HepG2 (cell line): ENCODE measurements around the gene ACTRT2. TPM values are rescaled to one million over a fixed set of nuclear protein-coding genes. Genes with fewer than 3 reads are reported as not detected.

ENCODE experiments used
- ATAC-seq: fragments of 200-7000 bp; cut with Tn5 transposase; 3 replicates; pipeline ENCODE4 v1.9.1; 2020; ENCODE audit warnings: mild to moderate bottlenecking, moderate library complexity
- BruUV-seq: library from RNA; stranded (reverse); fragments of 400-500 nt; replicated peaks from 2 replicates; lab custom pipeline; 2021; lab: Mats Ljungman, UMichigan
- CTCF ChIA-PET: fragments of 300-600 bp; formaldehyde crosslinking; extraction: SDS; loops from one replicate; lab custom pipeline; 2021; ENCODE audit warnings: low total read pairs, inconsistent platforms, low intra/inter-chr PET ratio; lab: Yijun Ruan, JAX
- POLR2A ChIA-PET: fragments of 350-600 bp; sonication (Branson Sonifier 250); formaldehyde crosslinking; loops from one replicate; lab custom pipeline; 2020; ENCODE audit warnings: antibody characterized with exemption, inconsistent platforms; lab: Yijun Ruan, JAX
- DNase-seq: peaks from one replicate; pipeline ENCODE4 v3.0.0-alpha.2; 2015; ENCODE audit warnings: low spot score
- FAIRE-seq: peaks from 3 replicates; lab custom pipeline; 2011; peaks lifted over from hg19 to GRCh38; lab: Jason Lieb, UNC
- H2AFZ ChIP-seq: one replicate; pipeline ENCODE4 v1.6.1; 2011; ENCODE audit warnings: low read length, inconsistent platforms
- H3K27ac ChIP-seq: fragments of 300-600 bp; 3 replicates; pipeline ENCODE4 v1.8.0; 2011; ENCODE audit warnings: mixed run types, mild to moderate bottlenecking, mixed read lengths, low read length, inconsistent platforms; ENCODE audit not compliant: insufficient read depth; ENCODE audit errors: extremely low read length
- H3K27me3 ChIP-seq, 2 experiments: fragments of 200-600 bp in 1 of 2; 2 replicates in 1 of 2; 3 replicates in 1 of 2; pipeline versions ENCODE4 v1.6.0 to v1.8.0; 2011; ENCODE audit warnings: low read length in 2 of 2, mild to moderate bottlenecking in 2 of 2, moderate library complexity in 2 of 2, inconsistent platforms in 1 of 2; ENCODE audit not compliant: insufficient read depth in 2 of 2, control insufficient read depth in 1 of 2
- H3K36me3 ChIP-seq, 2 experiments: fragments of 200-600 bp in 1 of 2; replicated peaks in 1 of 2; 2 replicates in 1 of 2; 3 replicates in 1 of 2; pipeline versions ENCODE4 v1.5.1 to v1.8.0; 2011; ENCODE audit warnings: low read length in 2 of 2, inconsistent platforms in 1 of 2; ENCODE audit not compliant: insufficient read depth in 2 of 2, control insufficient read depth in 1 of 2
- H3K4me1 ChIP-seq: 2 replicates; pipeline ENCODE4 v1.5.1; 2012; ENCODE audit warnings: low read length, inconsistent platforms; ENCODE audit not compliant: insufficient read depth
- H3K4me2 ChIP-seq: 2 replicates; pipeline ENCODE4 v1.6.0; 2011; ENCODE audit warnings: low read depth, low read length, inconsistent platforms
- H3K4me3 ChIP-seq, 3 experiments: fragments of 200-600 bp in 1 of 3; sonication (generic), shearing (Covaris generic) in 1 of 3; replicated peaks in 1 of 3; 2 replicates each; pipeline ENCODE4 v1.5.1; 2011 to 2016; ENCODE audit warnings: low read length in 3 of 3, inconsistent platforms in 2 of 3, low read depth in 2 of 3, mild to moderate bottlenecking in 2 of 3, control low read depth in 1 of 3, mixed read lengths in 1 of 3; ENCODE audit not compliant: insufficient read depth in 1 of 3
- H3K79me2 ChIP-seq: one replicate; pipeline ENCODE4 v1.6.1; 2011; ENCODE audit warnings: low read length, inconsistent platforms; ENCODE audit not compliant: insufficient read depth
- H3K9ac ChIP-seq: 2 replicates; pipeline ENCODE4 v1.6.0; 2011; ENCODE audit warnings: mild to moderate bottlenecking, low read depth, low read length, inconsistent platforms; ENCODE audit not compliant: insufficient read depth
- H3K9me3 ChIP-seq: 2 replicates; pipeline ENCODE4 v1.5.1; 2012; ENCODE audit warnings: mild to moderate bottlenecking, low read length
- H4K20me1 ChIP-seq: 2 replicates; pipeline ENCODE4 v1.6.0; 2011; ENCODE audit warnings: inconsistent platforms, mild to moderate bottlenecking, low read length, moderate library complexity; ENCODE audit not compliant: insufficient read depth
- CREB1 ChIP-seq, 2 experiments: fragments of 450-650 bp in 1 of 2; IDR thresholded peaks; 2 replicates each; pipeline ENCODE4 v1.6.1; 2016 to 2017; ENCODE audit warnings: control low read depth in 1 of 2, mild to moderate bottlenecking in 1 of 2, missing compliant biosample characterization in 1 of 2, missing genetic modification characterization in 1 of 2
- HES4 ChIP-seq: sonication (generic); formaldehyde crosslinking; IDR thresholded peaks from 2 replicates; pipeline ENCODE4 v1.9.0; 2021; ENCODE audit warnings: mild to moderate bottlenecking, missing genetic modification reagents, borderline replicate concordance
- TAF15 ChIP-seq: fragments of 200-400 bp; formaldehyde crosslinking; IDR thresholded peaks from one replicate; pipeline ENCODE4 v1.6.1; 2018; ENCODE audit warnings: mild to moderate bottlenecking, low read depth, low read length; ENCODE audit not compliant: poor library complexity, severe bottlenecking
- ZNF530 ChIP-seq: sonication (generic); formaldehyde crosslinking; IDR thresholded peaks from 2 replicates; pipeline ENCODE4 v1.5.0; 2020; ENCODE audit warnings: low read depth, mild to moderate bottlenecking, missing genetic modification reagents
- WGBS: methylation state at CpG from one replicate; pipeline ENCODE4 v1.1.6; 2017; ENCODE audit warnings: low lambda C conversion rate; 5-methylcytosine and 5-hydroxymethylcytosine counted together
- in situ Hi-C: cut with HindIII; loops from 2 replicates; pipeline ENCODE4 v1.10.0; 2017; ENCODE audit warnings: low pct_unique_long_range_greater_than_20kb; ENCODE audit not compliant: extremely low pct_ligation_motif_present
- intact Hi-C: fragments of 100-400 bp; cut with micrococcal nuclease; formaldehyde crosslinking; loops from one replicate; pipeline ENCODE4 v1.10.0; 2022; ENCODE audit not compliant: unreplicated experiment
- polyA plus RNA-seq, 8 experiments: library from polyadenylated mRNA; depleted of rRNA in 3 of 8; stranded (reverse) in 7 of 8; unstranded in 1 of 8; fragments of >200 nt; fragmentation: Illumina TruSeq in 4 of 8; extraction: Trizol in 4 of 8; gene quantifications; 2 replicates each; pipeline versions ENCODE4 v1.2.1 to v1.2.3, GENCODE V29; 2011 to 2016; ENCODE audit warnings: low read depth in 4 of 8, missing spikeins in 1 of 8, mixed read lengths in 1 of 8; ENCODE audit not compliant: insufficient read depth in 1 of 8
- total RNA-seq, 5 experiments: library from RNA; depleted of rRNA; stranded (reverse); fragments of >200 nt; fragmentation: Illumina TruSeq; extraction: Trizol; gene quantifications; 2 replicates each; pipeline ENCODE4 v1.2.3, GENCODE V29; 2016; ENCODE audit warnings: low read depth in 1 of 5

The ACTRT2 gene
- total and polyA plus RNA-seq, 2 of the 13 experiments (the other 11 are each of a cell fraction or from before 2014, with no cell fraction given): not detected

DNA sequence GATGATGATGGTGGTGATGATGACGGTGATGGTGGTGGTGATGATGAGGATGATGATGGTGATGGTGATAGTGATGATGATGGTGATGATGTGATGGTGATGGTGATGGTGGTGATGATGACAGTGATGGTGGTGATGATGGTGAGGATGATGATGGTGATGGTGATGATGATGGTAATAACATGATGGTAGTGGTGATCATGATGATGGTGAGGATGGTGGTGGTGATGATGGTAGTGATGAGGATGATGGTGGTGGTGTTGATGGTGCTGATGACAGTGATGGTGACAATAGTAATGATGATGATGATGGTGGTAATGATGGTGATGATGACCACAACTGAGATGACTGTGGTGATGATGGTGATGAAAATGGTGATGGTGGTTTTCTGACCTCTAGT is 4.9 kb downstream of the ACTRT2 start:
- no peak for ATAC-seq
- BruUV-seq: no TSS peak
- FAIRE-seq: no peak
- 0% methylated on average over 1 of the region's 1 CpG for WGBS
- no peaks in the 10 kb centered on the region for H3K36me3 ChIP-seq
- no peak for DNase-seq
- no peak overlapping the region for H2AFZ ChIP-seq
- H3K9ac ChIP-seq: no peak overlapping the region
- H3K27ac ChIP-seq: no peak overlapping the region
- H3K9me3 ChIP-seq: no peaks in the 10 kb centered on the region
- CTCF ChIA-PET: no interaction called here
- POLR2A ChIA-PET: no interaction called here
- intact Hi-C loops (no loop called here), in situ Hi-C loops (no loop called here)
- no peak overlapping the region for H3K4me2 ChIP-seq
- no peak overlapping the region for H3K4me3 ChIP-seq
- H3K27me3 ChIP-seq: peaks cover 12 to 59% of the 10 kb centered on the region in 2 experiments
- no peaks in the 10 kb centered on the region for H3K79me2 ChIP-seq
- TF ChIP-seq ZNF530 (CRISPR knock-in tag): no peak
- TF ChIP-seq CREB1 (IDR thresholded peaks at IDR 0.05): peak; percentile 97
- TF ChIP-seq CREB1 (CRISPR knock-in tag; IDR thresholded peaks at IDR 0.05): no peak
- no peaks in the 10 kb centered on the region for H3K4me1 ChIP-seq
- H4K20me1 ChIP-seq: no peaks in the 10 kb centered on the region

DNA sequence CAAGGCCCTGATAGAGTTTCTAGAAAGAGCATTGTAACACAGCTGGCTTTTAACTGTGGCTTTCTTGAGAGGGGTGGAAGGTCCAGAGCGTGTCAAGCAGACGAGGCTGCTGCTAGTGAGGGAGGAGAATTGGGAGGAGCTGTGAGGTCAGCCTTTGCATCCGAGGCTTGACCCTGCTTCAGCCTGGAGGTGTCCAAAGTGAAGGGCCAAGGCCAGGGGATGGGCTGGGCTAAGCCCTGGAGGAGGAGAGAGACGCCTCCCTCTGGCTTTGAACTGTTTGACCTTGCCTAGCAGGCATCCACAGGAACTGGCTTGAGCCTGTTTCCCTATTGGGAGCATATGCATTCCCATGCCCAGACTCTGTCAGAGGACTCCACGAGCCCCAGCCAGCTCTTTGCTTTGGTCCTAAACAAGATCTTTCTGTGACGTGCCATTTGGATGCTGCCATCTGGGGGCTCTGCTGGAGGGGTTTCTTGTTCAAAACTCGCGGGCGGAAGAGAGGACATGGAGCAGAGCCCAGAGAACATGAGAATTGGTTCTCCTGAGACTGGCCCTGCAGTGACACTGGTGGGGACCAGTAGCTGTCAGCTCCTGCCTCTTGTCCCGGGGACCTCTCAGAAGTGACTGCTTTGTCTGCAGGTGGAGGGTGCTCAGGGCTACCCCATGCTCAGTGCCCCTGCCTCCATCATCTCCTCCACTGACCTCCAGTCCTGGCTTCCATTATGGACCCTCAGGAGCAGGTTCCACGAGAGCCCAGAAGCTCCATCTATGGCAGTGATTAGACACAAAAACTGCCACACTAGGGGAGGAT is 5.5 kb downstream of the ACTRT2 start:
- FAIRE-seq (no peak), ATAC-seq (no peak), DNase-seq (no peak)
- H4K20me1 ChIP-seq: no peaks in the 10 kb centered on the region
- no peaks in the 10 kb centered on the region for H3K79me2 ChIP-seq
- 17% methylated on average over 9 of the region's 11 CpGs for WGBS
- peaks cover 11 to 59% of the 10 kb centered on the region in 2 experiments for H3K27me3 ChIP-seq
- H3K9ac ChIP-seq: no peak overlapping the region
- TF ChIP-seq ZNF530 (CRISPR knock-in tag) (no peak), TAF15 (no peak), HES4 (CRISPR knock-in tag) (no peak)
- intact Hi-C loops: no loop called here
- POLR2A ChIA-PET: no interaction called here
- CTCF ChIA-PET: no interaction called here
- no peak overlapping the region for H3K27ac ChIP-seq
- no peaks in the 10 kb centered on the region for H3K36me3 ChIP-seq
- H3K9me3 ChIP-seq: no peaks in the 10 kb centered on the region
- BruUV-seq: no TSS peak
- H3K4me2 ChIP-seq: no peak overlapping the region
- in situ Hi-C loops: no loop called here
- no peak overlapping the region for H2AFZ ChIP-seq
- H3K4me3 ChIP-seq: no peak overlapping the region
- no peaks in the 10 kb centered on the region for H3K4me1 ChIP-seq
